ENCODE results near the gene AKAP12.

The AKAP12 gene

GRCh38 chr6:151215999-151216398, 23.8 kb upstream of the AKAP12 start:
- Histone ChIP-seq H3K36me3 (ENCODE audit: insufficient read depth, low read length) (no peaks in the 10 kb centered on the region), H3K9me3 (ENCODE audit: low read length) (no peaks in the 10 kb centered on the region)

GRCh38 chr6:151216804-151217203, 23.0 kb upstream of the AKAP12 start:
- H3K27ac ChIP-seq (ENCODE audit: low read depth, low read length): no peak overlapping the region
- no peaks in the 10 kb centered on the region for H3K36me3 ChIP-seq (ENCODE audit: insufficient read depth, low read length)
- H3K4me1 ChIP-seq (ENCODE audit: insufficient read depth, low read length): no peaks in the 10 kb centered on the region

More at GRCh38 chr6:151215999-151216398, 23.8 kb upstream of the AKAP12 start:
- Histone ChIP-seq H3K27ac (ENCODE audit: low read depth, low read length) (no peak overlapping the region), H3K9ac (ENCODE audit: low read length) (no peak overlapping the region), H3K4me1 (ENCODE audit: insufficient read depth, low read length) (no peaks in the 10 kb centered on the region), H3K4me3 (ENCODE audit: low read depth in 1 of 2, low read length in 2 of 2) (no peak overlapping the region), H3K27me3 (ENCODE audit: control insufficient read depth in 1 of 2, insufficient read depth in 2 of 2, low read length in 2 of 2) (no peaks in the 10 kb centered on the region)

GRCh38 chr6:151219192-151219591, 20.6 kb upstream of the AKAP12 start:
- Histone ChIP-seq H3K36me3 (ENCODE audit: insufficient read depth, low read length) (no peaks in the 10 kb centered on the region), H3K27me3 (ENCODE audit: control insufficient read depth in 1 of 2, insufficient read depth in 2 of 2, low read length in 2 of 2) (no peaks in the 10 kb centered on the region), H3K9ac (ENCODE audit: low read length) (no peak overlapping the region), H3K4me1 (ENCODE audit: insufficient read depth, low read length) (no peaks in the 10 kb centered on the region), H3K27ac (ENCODE audit: low read depth, low read length) (no peak overlapping the region), H3K4me3 (ENCODE audit: low read depth in 1 of 2, low read length in 2 of 2) (no peak overlapping the region), H3K9me3 (ENCODE audit: low read length) (no peaks in the 10 kb centered on the region)

More at GRCh38 chr6:151216804-151217203, 23.0 kb upstream of the AKAP12 start:
- Histone ChIP-seq H3K4me3 (ENCODE audit: low read depth in 1 of 2, low read length in 2 of 2) (no peak overlapping the region), H3K9me3 (ENCODE audit: low read length) (no peaks in the 10 kb centered on the region), H3K9ac (ENCODE audit: low read length) (no peak overlapping the region), H3K27me3 (ENCODE audit: control insufficient read depth in 1 of 2, insufficient read depth in 2 of 2, low read length in 2 of 2) (no peaks in the 10 kb centered on the region)

- H3K4me1 ChIP-seq (ENCODE audit: insufficient read depth, low read length): no peaks in the 10 kb centered on the region
- H3K9me3 ChIP-seq (ENCODE audit: low read length): no peaks in the 10 kb centered on the region
- H3K27me3 ChIP-seq (ENCODE audit: control insufficient read depth in 1 of 2, insufficient read depth in 2 of 2, low read length in 2 of 2): no peaks in the 10 kb centered on the region
- H3K27ac ChIP-seq (ENCODE audit: low read depth, low read length): no peak overlapping the region
- H3K4me3 ChIP-seq (ENCODE audit: low read depth in 1 of 2, low read length in 2 of 2): no peak overlapping the region
- no peaks in the 10 kb centered on the region for H3K36me3 ChIP-seq (ENCODE audit: insufficient read depth, low read length)
- no peak overlapping the region for H3K9ac ChIP-seq (ENCODE audit: low read length)
Measured at GRCh38 chr6:151224076-151224475, 15.7 kb upstream of the AKAP12 start.

GRCh38 chr6:151225919-151226318, 13.8 kb upstream of the AKAP12 start:
- H3K27ac ChIP-seq (ENCODE audit: low read depth, low read length): no peak overlapping the region
- no peak overlapping the region for H3K4me3 ChIP-seq (ENCODE audit: low read depth in 1 of 2, low read length in 2 of 2)
- no peaks in the 10 kb centered on the region for H3K27me3 ChIP-seq (ENCODE audit: control insufficient read depth in 1 of 2, insufficient read depth in 2 of 2, low read length in 2 of 2)
- H3K4me1 ChIP-seq (ENCODE audit: insufficient read depth, low read length): no peaks in the 10 kb centered on the region
- H3K36me3 ChIP-seq (ENCODE audit: insufficient read depth, low read length): no peaks in the 10 kb centered on the region
- H3K9me3 ChIP-seq (ENCODE audit: low read length): no peaks in the 10 kb centered on the region
- H3K9ac ChIP-seq (ENCODE audit: low read length): no peak overlapping the region

- Histone ChIP-seq H3K4me3 (ENCODE audit: low read depth in 1 of 2, low read length in 2 of 2) (no peak overlapping the region), H3K36me3 (ENCODE audit: insufficient read depth, low read length) (no peaks in the 10 kb centered on the region), H3K9me3 (ENCODE audit: low read length) (no peaks in the 10 kb centered on the region), H3K27ac (ENCODE audit: low read depth, low read length) (no peak overlapping the region), H3K4me1 (ENCODE audit: insufficient read depth, low read length) (no peaks in the 10 kb centered on the region), H3K27me3 (ENCODE audit: control insufficient read depth in 1 of 2, insufficient read depth in 2 of 2, low read length in 2 of 2) (no peaks in the 10 kb centered on the region), H3K9ac (ENCODE audit: low read length) (no peak overlapping the region)
Measured at GRCh38 chr6:151228788-151229400, 10.9 kb upstream of the AKAP12 start.

GRCh38 chr6:151229401-151230276, 10.1 kb upstream of the AKAP12 start:
- Histone ChIP-seq H3K9me3 (ENCODE audit: low read length) (no peaks in the 10 kb centered on the region), H3K36me3 (ENCODE audit: insufficient read depth, low read length) (no peaks in the 10 kb centered on the region), H3K4me3 (ENCODE audit: low read depth in 1 of 2, low read length in 2 of 2) (no peak overlapping the region), H3K27ac (ENCODE audit: low read depth, low read length) (no peak overlapping the region), H3K9ac (ENCODE audit: low read length) (no peak overlapping the region), H3K4me1 (ENCODE audit: insufficient read depth, low read length) (no peaks in the 10 kb centered on the region), H3K27me3 (ENCODE audit: control insufficient read depth in 1 of 2, insufficient read depth in 2 of 2, low read length in 2 of 2) (no peaks in the 10 kb centered on the region)

GRCh38 chr6:151230277-151230577, 9.5 kb upstream of the AKAP12 start:
- Histone ChIP-seq H3K9me3 (ENCODE audit: low read length) (no peaks in the 10 kb centered on the region), H3K4me3 (ENCODE audit: low read depth in 1 of 2, low read length in 2 of 2) (no peak overlapping the region), H3K27ac (ENCODE audit: low read depth, low read length) (no peak overlapping the region), H3K9ac (ENCODE audit: low read length) (no peak overlapping the region), H3K36me3 (ENCODE audit: insufficient read depth, low read length) (no peaks in the 10 kb centered on the region), H3K27me3 (ENCODE audit: control insufficient read depth in 1 of 2, insufficient read depth in 2 of 2, low read length in 2 of 2) (no peaks in the 10 kb centered on the region), H3K4me1 (ENCODE audit: insufficient read depth, low read length) (no peaks in the 10 kb centered on the region)

GRCh38 chr6:151232899-151233298, 6.9 kb upstream of the AKAP12 start:
- Histone ChIP-seq H3K9me3 (ENCODE audit: low read length) (no peaks in the 10 kb centered on the region), H3K4me3 (ENCODE audit: low read depth in 1 of 2, low read length in 2 of 2) (no peak overlapping the region), H3K27me3 (ENCODE audit: control insufficient read depth in 1 of 2, insufficient read depth in 2 of 2, low read length in 2 of 2) (no peaks in the 10 kb centered on the region), H3K4me1 (ENCODE audit: insufficient read depth, low read length) (no peaks in the 10 kb centered on the region), H3K9ac (ENCODE audit: low read length) (no peak overlapping the region), H3K36me3 (ENCODE audit: insufficient read depth, low read length) (no peaks in the 10 kb centered on the region), H3K27ac (ENCODE audit: low read depth, low read length) (no peak overlapping the region)

- Histone ChIP-seq H3K36me3 (ENCODE audit: insufficient read depth, low read length) (no peaks in the 10 kb centered on the region), H3K27ac (ENCODE audit: low read depth, low read length) (no peak overlapping the region), H3K27me3 (ENCODE audit: control insufficient read depth in 1 of 2, insufficient read depth in 2 of 2, low read length in 2 of 2) (no peaks in the 10 kb centered on the region), H3K9ac (ENCODE audit: low read length) (no peak overlapping the region), H3K4me1 (ENCODE audit: insufficient read depth, low read length) (no peaks in the 10 kb centered on the region), H3K9me3 (ENCODE audit: low read length) (no peaks in the 10 kb centered on the region), H3K4me3 (ENCODE audit: low read depth in 1 of 2, low read length in 2 of 2) (no peak overlapping the region)
Measured at GRCh38 chr6:151233731-151234130, 6.0 kb upstream of the AKAP12 start.

- H3K9ac ChIP-seq (ENCODE audit: low read length): no peak overlapping the region
- H3K9me3 ChIP-seq (ENCODE audit: low read length): no peaks in the 10 kb centered on the region
Measured at GRCh38 chr6:151236668-151237401, 2.9 kb upstream of the AKAP12 start.

More at GRCh38 chr6:151236668-151237401, 2.9 kb upstream of the AKAP12 start:
- Histone ChIP-seq H3K27ac (ENCODE audit: low read depth, low read length) (no peak overlapping the region), H3K4me1 (ENCODE audit: insufficient read depth, low read length) (peaks cover 5% of the 10 kb centered on the region), H3K27me3 (ENCODE audit: control insufficient read depth in 1 of 2, insufficient read depth in 2 of 2, low read length in 2 of 2) (no peaks in the 10 kb centered on the region), H3K36me3 (ENCODE audit: insufficient read depth, low read length) (no peaks in the 10 kb centered on the region), H3K4me3 (ENCODE audit: low read depth in 1 of 2, low read length in 2 of 2) (no peak overlapping the region)
